Measurements from ENCODE around the gene HLA-DPB1. TPM values are rescaled to one million over a fixed set of nuclear protein-coding genes. Genes with fewer than 3 reads are reported as not detected.

HLA-DPB1 gene
- total and polyA plus RNA-seq, 7 donors: 39.2 to 359 (median 62.4) TPM

DNA sequence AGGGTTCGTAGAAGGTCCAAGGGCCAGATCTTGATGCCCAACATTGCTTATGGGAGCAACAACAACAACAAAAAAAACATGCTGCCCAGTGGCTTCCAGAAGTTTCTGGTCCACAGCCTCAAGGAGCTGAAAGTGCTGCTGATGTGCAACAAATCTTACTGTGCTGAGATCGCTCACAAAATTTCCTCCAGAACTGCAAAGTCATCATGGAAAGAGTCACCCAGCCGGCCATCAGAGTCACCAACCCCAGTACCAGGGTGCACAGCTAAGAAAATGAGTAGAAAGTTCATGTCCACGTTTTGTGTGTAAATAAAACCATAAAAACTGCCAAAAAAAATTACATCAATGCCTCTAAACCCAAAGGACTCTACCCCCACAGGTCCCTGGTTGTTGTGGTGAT lies 3.8 kb downstream of the HLA-DPB1 start:
- Histone ChIP-seq H3K4me3 (peak overlapping the region in 1 of 4 donors; percentile 54), H3K9me3 (no peaks in the 10 kb centered on the region), H3K27me3 (no peaks in the 10 kb centered on the region), H3K36me3 (peaks cover 0 to 11% (median 0%) of the 10 kb centered on the region in 4 donors), H3K4me1 (peaks cover 0 to 20% (median 14%) of the 10 kb centered on the region in 4 donors), H3K27ac (peak overlapping the region in 2 of 4 donors; percentile 87 to 89)
- DNase-seq: no peak
- 63 to 75% methylated on average over 4 of the region's 4 CpGs for WGBS, 2 donors
- intact Hi-C loops (cut with DNase I): no loop called here
- TF ChIP-seq POLR2AphosphoS5 (IDR thresholded peaks at IDR 0.05) (no peak), POLR2A (IDR thresholded peaks at IDR 0.05) (no peak), CTCF (IDR thresholded peaks at IDR 0.05) (no peak), EP300 (IDR thresholded peaks at IDR 0.05) (no peak)

DNA sequence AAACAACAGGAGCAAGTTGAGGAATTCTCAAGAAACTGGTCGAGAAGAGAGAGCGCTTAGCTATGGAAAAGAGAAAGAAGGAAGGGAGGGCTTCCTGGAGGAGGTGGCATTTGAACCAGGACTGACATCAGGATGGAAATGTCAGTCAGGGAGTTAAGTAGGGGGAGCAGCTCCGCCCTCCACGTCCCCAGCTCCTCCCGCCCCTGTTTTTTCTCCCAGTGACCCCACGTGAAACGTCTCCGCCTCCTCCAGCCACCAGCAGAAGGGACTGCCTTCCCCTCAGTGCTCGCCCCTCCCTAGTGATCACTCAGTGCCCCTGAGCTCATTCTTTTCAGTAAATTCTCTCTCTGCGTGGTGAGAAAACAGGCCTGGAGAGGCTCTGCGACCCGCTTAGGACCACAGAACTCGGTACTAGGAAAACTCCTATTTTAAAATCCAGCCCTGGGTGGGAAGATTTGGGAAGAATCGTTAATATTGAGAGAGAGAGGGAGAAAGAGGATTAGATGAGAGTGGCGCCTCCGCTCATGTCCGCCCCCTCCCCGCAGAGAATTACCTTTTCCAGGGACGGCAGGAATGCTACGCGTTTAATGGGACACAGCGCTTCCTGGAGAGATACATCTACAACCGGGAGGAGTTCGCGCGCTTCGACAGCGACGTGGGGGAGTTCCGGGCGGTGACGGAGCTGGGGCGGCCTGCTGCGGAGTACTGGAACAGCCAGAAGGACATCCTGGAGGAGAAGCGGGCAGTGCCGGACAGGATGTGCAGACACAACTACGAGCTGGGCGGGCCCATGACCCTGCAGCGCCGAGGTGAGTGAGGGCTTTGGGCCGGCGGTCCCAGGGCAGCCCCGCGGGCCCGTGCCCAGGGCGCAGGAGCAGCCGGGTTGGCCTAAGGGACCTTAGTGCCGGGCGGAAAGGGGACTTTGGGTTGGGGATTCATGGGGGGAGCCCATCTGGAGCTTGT lies 4.6 kb downstream of the HLA-DPB1 start:
- peak overlapping the region; percentile 43 to 54 (median 50) for H3K4me3 ChIP-seq
- WGBS, 2 donors: 21 to 41% methylated on average over 49 of the region's 49 CpGs
- H3K4me1 ChIP-seq: peaks cover 0 to 20% (median 14%) of the 10 kb centered on the region in 4 donors
- TF ChIP-seq POLR2A (IDR thresholded peaks at IDR 0.05) (no peak), CTCF (IDR thresholded peaks at IDR 0.05) (no peak), EP300 (IDR thresholded peaks at IDR 0.05) (no peak), POLR2AphosphoS5 (IDR thresholded peaks at IDR 0.05) (peak; percentile 29 to 89 (median 54))
- intact Hi-C loops (cut with DNase I): loop anchor here (2.0 to 10.0 kb wide), 2 partner anchors 66 to 186 kb away; no protein-coding TSS in a partner anchor
- peak overlapping the region; percentile 78 to 89 (median 83) for H3K27ac ChIP-seq
- H3K9me3 ChIP-seq: no peaks in the 10 kb centered on the region
- H3K27me3 ChIP-seq: no peaks in the 10 kb centered on the region
- H3K36me3 ChIP-seq: peaks cover 0 to 20% (median 0%) of the 10 kb centered on the region in 4 donors
- DNase-seq: peak; percentile 89

DNA sequence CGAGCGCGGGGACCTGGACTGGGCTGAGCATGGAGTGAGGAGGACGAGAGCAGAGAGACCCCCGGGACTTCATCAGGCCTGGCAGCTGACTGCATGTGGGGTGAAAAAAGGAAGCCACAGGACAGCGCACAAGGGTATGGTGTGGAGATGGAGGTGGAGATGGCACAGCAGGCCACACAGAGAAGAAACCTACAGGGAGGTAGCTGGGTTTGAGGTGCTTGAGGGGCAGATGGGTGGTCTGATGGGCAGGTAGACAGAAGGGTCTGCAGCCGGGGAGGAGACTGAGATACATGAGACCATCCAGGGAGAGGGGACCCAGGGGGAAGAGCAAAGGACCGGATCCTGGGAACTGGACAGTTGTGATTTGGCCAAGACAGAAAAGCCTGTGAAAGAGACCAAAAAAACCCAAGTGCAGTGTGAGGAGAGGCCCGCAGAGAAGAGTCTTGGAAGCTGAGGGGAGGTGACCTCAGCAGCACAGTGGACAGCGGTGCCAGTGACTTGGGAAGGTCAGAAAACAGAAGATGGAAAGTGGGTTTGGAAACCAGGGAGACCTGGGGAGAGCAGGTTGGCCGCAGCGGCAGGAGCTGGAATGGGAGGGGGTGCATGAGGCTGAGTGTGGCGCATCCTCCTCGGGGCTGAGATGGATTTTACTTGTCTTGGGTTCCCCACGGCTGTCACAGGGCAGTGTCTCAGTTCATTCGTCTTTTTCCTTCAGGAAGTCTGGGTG lies 5.5 kb downstream of the HLA-DPB1 start:
- 75 to 79% methylated on average over 15 to 16 of the region's 16 CpGs for WGBS, 2 donors
- Histone ChIP-seq H3K27ac (peak overlapping the region; percentile 78 to 89 (median 83)), H3K36me3 (peaks cover 0 to 28% (median 0%) of the 10 kb centered on the region in 4 donors), H3K4me3 (peak overlapping the region; percentile 43 to 54 (median 50)), H3K9me3 (no peaks in the 10 kb centered on the region), H3K4me1 (peaks cover 0 to 20% (median 14%) of the 10 kb centered on the region in 4 donors), H3K27me3 (no peaks in the 10 kb centered on the region)
- no peak for TF ChIP-seq CTCF (IDR thresholded peaks at IDR 0.05)
- no peak for TF ChIP-seq POLR2AphosphoS5 (IDR thresholded peaks at IDR 0.05)
- no peak for TF ChIP-seq POLR2A (IDR thresholded peaks at IDR 0.05)
- no peak for TF ChIP-seq EP300 (IDR thresholded peaks at IDR 0.05)
- intact Hi-C loops (cut with DNase I): loop anchor here (2.0 to 10.0 kb wide), 2 partner anchors 66 to 186 kb away; no protein-coding TSS in a partner anchor
- DNase-seq: no peak

- intact Hi-C loops (cut with DNase I): loop anchor here (10.0 kb wide), 1 partner anchor 188 kb away; no protein-coding TSS in a partner anchor
- peaks cover 0 to 41% (median 0%) of the 10 kb centered on the region in 4 donors for H3K36me3 ChIP-seq
- peaks cover 0 to 20% (median 14%) of the 10 kb centered on the region in 4 donors for H3K4me1 ChIP-seq
- no peaks in the 10 kb centered on the region for H3K27me3 ChIP-seq
- no peaks in the 10 kb centered on the region for H3K9me3 ChIP-seq
- H3K27ac ChIP-seq: peak overlapping the region in 3 of 4 donors; percentile 6 to 39 (median 24)
- H3K4me3 ChIP-seq: no peak overlapping the region
- TF ChIP-seq CTCF (IDR thresholded peaks at IDR 0.05): peak in 2 of 4 experiments; percentile 41 to 46
- no peak for TF ChIP-seq EP300 (IDR thresholded peaks at IDR 0.05)
- DNase-seq: no peak
- 0 to 36% methylated on average over 2 of the region's 2 CpGs for WGBS, 2 donors
These were observed 6.9 kb downstream of the HLA-DPB1 start for GRCh38 chr6:33082702-33083101.

Data from sigmoid colon (tissue), 7 donors.